DMS53 (cell line): ENCODE data around the gene ZNF592.

Experiments
- DNase-seq: peaks from one replicate; lab custom pipeline; 2025; lab: John Stamatoyannopoulos, UW

ZNF592 gene

GRCh38 chr15:84781495-84781894, 33.1 kb downstream of the ZNF592 start:
- DNase-seq: no peak

GRCh38 chr15:84782346-84782745, 34.0 kb downstream of the ZNF592 start:
- DNase-seq: no peak

- DNase-seq: no peak
Measured at GRCh38 chr15:84783493-84784251, 35.3 kb downstream of the ZNF592 start.

- no peak for DNase-seq
Measured at GRCh38 chr15:84784262-84784661, 35.9 kb downstream of the ZNF592 start.

GRCh38 chr15:84785053-84785452, 36.7 kb downstream of the ZNF592 start:
- no peak for DNase-seq

GRCh38 chr15:84788500-84788899, 40.1 kb downstream of the ZNF592 start:
- no peak for DNase-seq

GRCh38 chr15:84789762-84790161, 41.4 kb downstream of the ZNF592 start:
- no peak for DNase-seq

- no peak for DNase-seq
Measured at GRCh38 chr15:84790676-84791075, 42.3 kb downstream of the ZNF592 start.

GRCh38 chr15:84791763-84792162, 43.4 kb downstream of the ZNF592 start:
- no peak for DNase-seq

GRCh38 chr15:84793431-84794161, 45.2 kb downstream of the ZNF592 start:
- DNase-seq: no peak

- no peak for DNase-seq
Measured at GRCh38 chr15:84794162-84794547, 45.8 kb downstream of the ZNF592 start.

- DNase-seq: no peak
Measured at GRCh38 chr15:84795186-84795585, 46.8 kb downstream of the ZNF592 start.

- no peak for DNase-seq
Measured at GRCh38 chr15:84797212-84797611, 48.8 kb downstream of the ZNF592 start.

GRCh38 chr15:84797801-84798200, 49.4 kb downstream of the ZNF592 start:
- no peak for DNase-seq

GRCh38 chr15:84798436-84798946, 50.1 kb downstream of the ZNF592 start:
- DNase-seq: no peak

- no peak for DNase-seq
Measured at GRCh38 chr15:84799511-84800187, 51.3 kb downstream of the ZNF592 start.

- no peak for DNase-seq
Measured at GRCh38 chr15:84800365-84800806, 52.0 kb downstream of the ZNF592 start.

GRCh38 chr15:84804005-84804900, 55.9 kb downstream of the ZNF592 start:
- DNase-seq: no peak

GRCh38 chr15:84805221-84805620, 56.8 kb downstream of the ZNF592 start:
- DNase-seq: no peak

GRCh38 chr15:84807228-84807627, 58.8 kb downstream of the ZNF592 start:
- no peak for DNase-seq

- no peak for DNase-seq
Measured at GRCh38 chr15:84810073-84810840, 61.9 kb downstream of the ZNF592 start.
